HepG2 (cell line): ENCODE measurements around the gene SLC17A9. TPM values are rescaled to one million over a fixed set of nuclear protein-coding genes. Genes with fewer than 3 reads are reported as not detected.

Source experiments
- ATAC-seq: fragments of 200-7000 bp; cut with Tn5 transposase; 3 replicates; pipeline ENCODE4 v1.9.1; 2020; ENCODE audit warnings: mild to moderate bottlenecking, moderate library complexity
- BruUV-seq: library from RNA; stranded (reverse); fragments of 400-500 nt; replicated peaks from 2 replicates; lab custom pipeline; 2021; lab: Mats Ljungman, UMichigan
- CTCF ChIA-PET: fragments of 300-600 bp; formaldehyde crosslinking; extraction: SDS; loops from one replicate; lab custom pipeline; 2021; ENCODE audit warnings: low total read pairs, inconsistent platforms, low intra/inter-chr PET ratio; lab: Yijun Ruan, JAX
- POLR2A ChIA-PET: fragments of 350-600 bp; sonication (Branson Sonifier 250); formaldehyde crosslinking; loops from one replicate; lab custom pipeline; 2020; ENCODE audit warnings: antibody characterized with exemption, inconsistent platforms; lab: Yijun Ruan, JAX
- DNase-seq: peaks from one replicate; pipeline ENCODE4 v3.0.0-alpha.2; 2015; ENCODE audit warnings: low spot score
- FAIRE-seq: peaks from 3 replicates; lab custom pipeline; 2011; peaks lifted over from hg19 to GRCh38; lab: Jason Lieb, UNC
- H2AFZ ChIP-seq: one replicate; pipeline ENCODE4 v1.6.1; 2011; ENCODE audit warnings: low read length, inconsistent platforms
- H3K27ac ChIP-seq: fragments of 300-600 bp; 3 replicates; pipeline ENCODE4 v1.8.0; 2011; ENCODE audit warnings: mixed run types, mild to moderate bottlenecking, mixed read lengths, low read length, inconsistent platforms; ENCODE audit not compliant: insufficient read depth; ENCODE audit errors: extremely low read length
- H3K27me3 ChIP-seq, 2 experiments: fragments of 200-600 bp in 1 of 2; 2 replicates in 1 of 2; 3 replicates in 1 of 2; pipeline versions ENCODE4 v1.6.0 to v1.8.0; 2011; ENCODE audit warnings: low read length in 2 of 2, mild to moderate bottlenecking in 2 of 2, moderate library complexity in 2 of 2, inconsistent platforms in 1 of 2; ENCODE audit not compliant: insufficient read depth in 2 of 2, control insufficient read depth in 1 of 2
- H3K36me3 ChIP-seq, 2 experiments: fragments of 200-600 bp in 1 of 2; replicated peaks in 1 of 2; 2 replicates in 1 of 2; 3 replicates in 1 of 2; pipeline versions ENCODE4 v1.5.1 to v1.8.0; 2011; ENCODE audit warnings: low read length in 2 of 2, inconsistent platforms in 1 of 2; ENCODE audit not compliant: insufficient read depth in 2 of 2, control insufficient read depth in 1 of 2
- H3K4me1 ChIP-seq: 2 replicates; pipeline ENCODE4 v1.5.1; 2012; ENCODE audit warnings: low read length, inconsistent platforms; ENCODE audit not compliant: insufficient read depth
- H3K4me2 ChIP-seq: 2 replicates; pipeline ENCODE4 v1.6.0; 2011; ENCODE audit warnings: low read depth, low read length, inconsistent platforms
- H3K4me3 ChIP-seq, 3 experiments: fragments of 200-600 bp in 1 of 3; sonication (generic), shearing (Covaris generic) in 1 of 3; replicated peaks in 1 of 3; 2 replicates each; pipeline ENCODE4 v1.5.1; 2011 to 2016; ENCODE audit warnings: low read length in 3 of 3, inconsistent platforms in 2 of 3, low read depth in 2 of 3, mild to moderate bottlenecking in 2 of 3, control low read depth in 1 of 3, mixed read lengths in 1 of 3; ENCODE audit not compliant: insufficient read depth in 1 of 3
- H3K79me2 ChIP-seq: one replicate; pipeline ENCODE4 v1.6.1; 2011; ENCODE audit warnings: low read length, inconsistent platforms; ENCODE audit not compliant: insufficient read depth
- H3K9ac ChIP-seq: 2 replicates; pipeline ENCODE4 v1.6.0; 2011; ENCODE audit warnings: mild to moderate bottlenecking, low read depth, low read length, inconsistent platforms; ENCODE audit not compliant: insufficient read depth
- H3K9me3 ChIP-seq: 2 replicates; pipeline ENCODE4 v1.5.1; 2012; ENCODE audit warnings: mild to moderate bottlenecking, low read length
- H4K20me1 ChIP-seq: 2 replicates; pipeline ENCODE4 v1.6.0; 2011; ENCODE audit warnings: inconsistent platforms, mild to moderate bottlenecking, low read length, moderate library complexity; ENCODE audit not compliant: insufficient read depth
- CENPT ChIP-seq: sonication (generic); formaldehyde crosslinking; IDR thresholded peaks from 2 replicates; pipeline ENCODE4 v1.8.0; 2022; ENCODE audit warnings: low read depth, mild to moderate bottlenecking, moderate library complexity, missing genetic modification reagents
- CSRNP1 ChIP-seq: sonication (generic); formaldehyde crosslinking; IDR thresholded peaks from 2 replicates; pipeline ENCODE4 v1.8.1; 2023; ENCODE audit warnings: mild to moderate bottlenecking, missing genetic modification reagents
- CTCF ChIP-seq: sonication (generic); formaldehyde crosslinking; IDR thresholded peaks from 2 replicates; pipeline ENCODE4 v1.5.0; 2020; ENCODE audit warnings: mild to moderate bottlenecking, missing genetic modification reagents, moderate library complexity
- EP300 ChIP-seq, 3 experiments: sonication (generic) in 1 of 3; formaldehyde crosslinking in 1 of 3; IDR thresholded peaks; 2 replicates each; pipeline versions ENCODE4 v1.5.1 to v1.6.1; 2011 to 2020; ENCODE audit warnings: low read depth in 2 of 3, low read length in 2 of 3, borderline replicate concordance in 1 of 3, improper control_type of control experiment in 1 of 3, mild to moderate bottlenecking in 1 of 3, missing genetic modification reagents in 1 of 3, moderate library complexity in 1 of 3
- KLF12 ChIP-seq: sonication (generic); formaldehyde crosslinking; IDR thresholded peaks from 2 replicates; pipeline ENCODE4 v1.4.0; 2020; ENCODE audit warnings: missing genetic modification reagents, borderline replicate concordance
- MED1 ChIP-seq: sonication (generic); formaldehyde crosslinking; IDR thresholded peaks from 2 replicates; pipeline ENCODE4 v1.4.0; 2020; ENCODE audit warnings: missing genetic modification reagents
- MTA1 ChIP-seq: sonication (generic); formaldehyde crosslinking; IDR thresholded peaks from 2 replicates; pipeline ENCODE4 v1.4.0; 2020; ENCODE audit warnings: missing genetic modification reagents, mild to moderate bottlenecking, borderline replicate concordance
- RARA ChIP-seq: IDR thresholded peaks from 2 replicates; pipeline ENCODE4 v1.6.1; 2016; ENCODE audit warnings: missing genetic modification reagents, missing compliant biosample characterization
- RXRA ChIP-seq: sonication (generic); formaldehyde crosslinking; IDR thresholded peaks from 2 replicates; pipeline ENCODE4 v1.5.1; 2020; ENCODE audit warnings: missing genetic modification reagents
- RXRB ChIP-seq: IDR thresholded peaks from 2 replicates; pipeline ENCODE4 v1.6.1; 2016; ENCODE audit warnings: borderline replicate concordance, missing genetic modification reagents, missing compliant biosample characterization
- SIX4 ChIP-seq: sonication (generic); formaldehyde crosslinking; IDR thresholded peaks from 2 replicates; pipeline ENCODE4 v1.4.0; 2020; ENCODE audit warnings: missing genetic modification reagents
- SOX6 ChIP-seq, 2 experiments: fragments of 450-650 bp in 1 of 2; sonication (generic) in 1 of 2; formaldehyde crosslinking in 1 of 2; IDR thresholded peaks; 2 replicates each; pipeline versions ENCODE4 v1.4.0 to v1.6.1; 2017 to 2020; ENCODE audit warnings: antibody characterized with exemption in 1 of 2, mild to moderate bottlenecking in 1 of 2, missing genetic modification reagents in 1 of 2
- ZBTB7A ChIP-seq: sonication (generic); formaldehyde crosslinking; IDR thresholded peaks from 2 replicates; pipeline ENCODE4 v1.8.0; 2022; ENCODE audit warnings: mild to moderate bottlenecking, missing genetic modification reagents
- ZKSCAN1 ChIP-seq: fragments of 150-350 bp; IDR thresholded peaks from 2 replicates; pipeline ENCODE4 v1.6.1; 2014; ENCODE audit warnings: low read length
- ZNF281 ChIP-seq: sonication (generic); formaldehyde crosslinking; IDR thresholded peaks from 2 replicates; pipeline ENCODE4 v1.4.0; 2020; ENCODE audit warnings: missing genetic modification reagents, borderline replicate concordance
- ZNF746 ChIP-seq: sonication (generic); formaldehyde crosslinking; IDR thresholded peaks from 2 replicates; pipeline ENCODE4 v1.8.0; 2022; ENCODE audit warnings: mild to moderate bottlenecking, missing genetic modification reagents
- ZNF792 ChIP-seq: IDR thresholded peaks from 2 replicates; pipeline ENCODE4 v1.6.1; 2016
- WGBS: methylation state at CpG from one replicate; pipeline ENCODE4 v1.1.6; 2017; ENCODE audit warnings: low lambda C conversion rate; 5-methylcytosine and 5-hydroxymethylcytosine counted together
- in situ Hi-C: cut with HindIII; loops from 2 replicates; pipeline ENCODE4 v1.10.0; 2017; ENCODE audit warnings: low pct_unique_long_range_greater_than_20kb; ENCODE audit not compliant: extremely low pct_ligation_motif_present
- intact Hi-C: fragments of 100-400 bp; cut with micrococcal nuclease; formaldehyde crosslinking; loops from one replicate; pipeline ENCODE4 v1.10.0; 2022; ENCODE audit not compliant: unreplicated experiment
- polyA plus RNA-seq, 8 experiments: library from polyadenylated mRNA; depleted of rRNA in 3 of 8; stranded (reverse) in 7 of 8; unstranded in 1 of 8; fragments of >200 nt; fragmentation: Illumina TruSeq in 4 of 8; extraction: Trizol in 4 of 8; gene quantifications; 2 replicates each; pipeline versions ENCODE4 v1.2.1 to v1.2.3, GENCODE V29; 2011 to 2016; ENCODE audit warnings: low read depth in 4 of 8, missing spikeins in 1 of 8, mixed read lengths in 1 of 8; ENCODE audit not compliant: insufficient read depth in 1 of 8
- total RNA-seq, 5 experiments: library from RNA; depleted of rRNA; stranded (reverse); fragments of >200 nt; fragmentation: Illumina TruSeq; extraction: Trizol; gene quantifications; 2 replicates each; pipeline ENCODE4 v1.2.3, GENCODE V29; 2016; ENCODE audit warnings: low read depth in 1 of 5

The SLC17A9 gene
- total and polyA plus RNA-seq, 2 of the 13 experiments (the other 11 are each of a cell fraction or from before 2014, with no cell fraction given): 110 to 191 TPM

GRCh38 chr20:62913043-62913630 is 39.4 kb upstream of the SLC17A9 start:
- CTCF ChIA-PET: no interaction called here
- H4K20me1 ChIP-seq: peaks cover 82% of the 10 kb centered on the region
- TF ChIP-seq CTCF (CRISPR knock-in tag): 0 out of 2 replicates have a peak, but pooled peaks have one; percentile 6
- no peak for TF ChIP-seq CENPT (CRISPR knock-in tag)
- TF ChIP-seq MED1 (CRISPR knock-in tag): peak; percentile 74
- TF ChIP-seq RXRB (CRISPR knock-in tag): peak; percentile 93
- TF ChIP-seq SIX4 (CRISPR knock-in tag): 0 out of 2 replicates have a peak, but pooled peaks have one; percentile 32
- TF ChIP-seq ZKSCAN1: no peak
- TF ChIP-seq ZBTB7A (CRISPR knock-in tag): peak; percentile 41; the same call in 1 of the 2 replicates
- TF ChIP-seq ZNF281 (CRISPR knock-in tag): peak; percentile 38; the same call in 1 of the 2 replicates
- TF ChIP-seq EP300 (IDR thresholded peaks at IDR 0.05; ENCODE audit: low read depth in 2 of 2, low read length in 2 of 2): peak in 1 of 2 experiments; percentile 67; a peak in 2 of 4 replicates
- TF ChIP-seq EP300 (CRISPR knock-in tag; IDR thresholded peaks at IDR 0.05; ENCODE audit: borderline replicate concordance): 0 out of 2 replicates have a peak, but pooled peaks have one; percentile 63
- peak; percentile 33; the same call in 1 of the 2 replicates for TF ChIP-seq ZNF746 (CRISPR knock-in tag)
- TF ChIP-seq RARA: peak; percentile 81
- peak; percentile 39; the same call in 1 of the 2 replicates for TF ChIP-seq MTA1
- TF ChIP-seq KLF12: peak; percentile 27; the same call in 1 of the 2 replicates
- peak; percentile 93 for TF ChIP-seq RXRA (CRISPR knock-in tag)
- no peak for TF ChIP-seq SOX6 (IDR thresholded peaks at IDR 0.05)
- peak; percentile 61; the same call in 1 of the 2 replicates for TF ChIP-seq SOX6 (CRISPR knock-in tag; IDR thresholded peaks at IDR 0.05)
- TF ChIP-seq ZNF792 (CRISPR knock-in tag): peak; percentile 39; the same call in 1 of the 2 replicates
- TF ChIP-seq CSRNP1 (CRISPR knock-in tag): no peak

More at GRCh38 chr20:62913043-62913630, 39.4 kb upstream of the SLC17A9 start:
- Histone ChIP-seq H3K4me1 (peaks cover 56% of the 10 kb centered on the region), H3K79me2 (peaks cover 100% of the 10 kb centered on the region), H3K4me3 (no peak overlapping the region), H3K9ac (no peak overlapping the region), H3K36me3 (peaks cover 51 to 55% of the 10 kb centered on the region in 2 experiments), H3K27me3 (no peaks in the 10 kb centered on the region), H3K27ac (peak overlapping the region; percentile 93), H3K9me3 (no peaks in the 10 kb centered on the region), H2AFZ (no peak overlapping the region), H3K4me2 (peak overlapping the region; percentile 29)
- intact Hi-C loops (no loop called here), in situ Hi-C loops (no loop called here)
- DNase-seq (no peak), ATAC-seq (no peak), FAIRE-seq (no peak)
- 66% methylated on average over 7 of the region's 7 CpGs for WGBS
- POLR2A ChIA-PET: interaction anchor here (0.6 to 6.3 kb wide), 5 partner anchors 11 to 58 kb away, joined by 3 to 54 read pairs (median 14); partner anchors contain the start of genes GID8 and SLC17A9
- no TSS peak for BruUV-seq
